Lower leg skin (tissue), 3 donors: ENCODE data around the gene INIP.
"Not testable (repeated sequence)": the region's sequence is repeated elsewhere in the genome, so short reads cannot be mapped to it uniquely, and the experiment has no call there.

Experiments used
- CTCF ChIP-seq, 3 donors: fragments of 450-650 bp; IDR thresholded peaks; one replicate each; pipeline ENCODE4 v1.5.1; 2016; ENCODE audit warnings: antibody characterized with exemption in 3 of 3, mild to moderate bottlenecking in 3 of 3, moderate library complexity in 2 of 3
- POLR2A ChIP-seq, 2 donors: fragments of 450-650 bp; IDR thresholded peaks; one replicate each; pipeline ENCODE4 v1.6.1; 2016 to 2017; ENCODE audit warnings: antibody characterized with exemption in 2 of 2, mild to moderate bottlenecking in 1 of 2, moderate library complexity in 1 of 2

- TF ChIP-seq CTCF, POLR2A (IDR thresholded peaks at IDR 0.05): not testable (repeated sequence)
Measured at GRCh38 chr9:112673221-112673620, 44.7 kb downstream of the INIP start.
